Measurements from ENCODE around the gene MBOAT1.
"Not testable (repeated sequence)": the region's sequence is repeated elsewhere in the genome, so short reads cannot be mapped to it uniquely, and the experiment has no call there.

The MBOAT1 gene

GRCh38 chr6:20202699-20203302 is 9.5 kb downstream of the MBOAT1 start:
- no peak for DNase-seq (ENCODE audit: low read depth)

- DNase-seq (ENCODE audit: low read depth), result no peak
These were observed 10.0 kb downstream of the MBOAT1 start for GRCh38 chr6:20202324-20202658.

- DNase-seq (ENCODE audit: low read depth), result no peak
These were observed 11.3 kb downstream of the MBOAT1 start for GRCh38 chr6:20200761-20201630.

GRCh38 chr6:20198775-20199174 is 13.5 kb downstream of the MBOAT1 start:
- DNase-seq (ENCODE audit: low read depth), result no peak

- no peak for DNase-seq (ENCODE audit: low read depth)
These were observed 14.0 kb downstream of the MBOAT1 start for GRCh38 chr6:20198156-20198774.

- DNase-seq (ENCODE audit: low read depth), result no peak
These were observed 15.0 kb downstream of the MBOAT1 start for GRCh38 chr6:20197251-20197650.

GRCh38 chr6:20192625-20193024 is 19.6 kb downstream of the MBOAT1 start:
- DNase-seq (ENCODE audit: low read depth), result no peak

- DNase-seq (ENCODE audit: low read depth), result no peak
These were observed 20.3 kb downstream of the MBOAT1 start for GRCh38 chr6:20191992-20192391.

GRCh38 chr6:20188630-20189075 is 23.6 kb downstream of the MBOAT1 start:
- DNase-seq (ENCODE audit: low read depth), result no peak

- no peak for DNase-seq (ENCODE audit: low read depth)
These were observed 25.3 kb downstream of the MBOAT1 start for GRCh38 chr6:20186981-20187380.

- DNase-seq (ENCODE audit: low read depth), result no peak
These were observed 28.6 kb downstream of the MBOAT1 start for GRCh38 chr6:20183706-20184105.

GRCh38 chr6:20182926-20183521 is 29.2 kb downstream of the MBOAT1 start:
- DNase-seq (ENCODE audit: low read depth), result no peak

GRCh38 chr6:20182069-20182468 is 30.2 kb downstream of the MBOAT1 start:
- no peak for DNase-seq (ENCODE audit: low read depth)

- DNase-seq (ENCODE audit: low read depth), result no peak
These were observed 31.3 kb downstream of the MBOAT1 start for GRCh38 chr6:20180935-20181334.

- not testable (repeated sequence) for DNase-seq (ENCODE audit: low read depth)
These were observed 32.8 kb downstream of the MBOAT1 start for GRCh38 chr6:20179287-20180045.

- DNase-seq (ENCODE audit: low read depth), result no peak
These were observed 33.9 kb downstream of the MBOAT1 start for GRCh38 chr6:20178327-20178726.

GRCh38 chr6:20175810-20176410 is 36.4 kb downstream of the MBOAT1 start:
- DNase-seq (ENCODE audit: low read depth), result no peak

- no peak for DNase-seq (ENCODE audit: low read depth)
These were observed 38.2 kb downstream of the MBOAT1 start for GRCh38 chr6:20173833-20174792.

GRCh38 chr6:20172842-20173456 is 39.3 kb downstream of the MBOAT1 start:
- no peak for DNase-seq (ENCODE audit: low read depth)

All from stimulated activated CD8-positive, alpha-beta memory T cell treated with anti-CD3 and anti-CD28 coated beads, Interleukin-12 subunit alpha, Interleukin-12 subunit beta, amount 100 ng/mL, for 1 hour (primary cell).